Prostate gland (tissue), 2 donors: ENCODE data around the gene INTS4. TPM values are rescaled to one million over a fixed set of nuclear protein-coding genes. Genes with fewer than 3 reads are reported as not detected.

Source experiments
- DNase-seq: peaks from one replicate; pipeline ENCODE4 v3.0.0-alpha.2; 2019; ENCODE audit warnings: low spot score
- H3K27ac ChIP-seq, 2 donors: fragments of 200-600 bp; sonication (generic); 2 replicates each; pipeline ENCODE4 v1.5.1; 2017 to 2019
- H3K27me3 ChIP-seq: fragments of 200-600 bp; sonication (generic); replicated peaks from 2 replicates; pipeline ENCODE4 v1.5.1; 2019; ENCODE audit not compliant: insufficient read depth
- H3K36me3 ChIP-seq, 2 donors: fragments of 200-600 bp; sonication (generic); 1 replicate in 1 of 2; 2 replicates in 1 of 2; pipeline versions ENCODE4 v1.5.1 to v1.8.1; 2017 to 2019
- H3K4me1 ChIP-seq: fragments of 200-600 bp; sonication (generic); replicated peaks from 2 replicates; pipeline ENCODE4 v1.5.1; 2019
- H3K4me3 ChIP-seq, 2 donors: fragments of 200-600 bp; sonication (generic); 2 replicates each; pipeline ENCODE4 v1.5.1; 2017 to 2019
- H3K9me3 ChIP-seq: fragments of 200-600 bp; sonication (generic); 2 replicates; pipeline ENCODE4 v1.5.1; 2017
- CTCF ChIP-seq, 4 experiments: fragments of 200-600 bp in 2 of 4; fragments of 450-650 bp in 2 of 4; sonication (generic) in 2 of 4; IDR thresholded peaks; 1 replicate in 3 of 4; 2 replicates in 1 of 4; pipeline ENCODE4 v1.5.1; 2016 to 2019; ENCODE audit warnings: antibody characterized with exemption in 4 of 4, mild to moderate bottlenecking in 2 of 4, moderate library complexity in 2 of 4
- POLR2A ChIP-seq: fragments of 450-650 bp; IDR thresholded peaks from one replicate; pipeline ENCODE4 v1.6.1; 2016; ENCODE audit warnings: antibody characterized with exemption, mild to moderate bottlenecking
- POLR2AphosphoS5 ChIP-seq: sonication (generic); formaldehyde crosslinking; IDR thresholded peaks from one replicate; pipeline ENCODE4 v1.6.1; 2017; ENCODE audit warnings: antibody characterized with exemption
- WGBS: methylation state at CpG from one replicate; pipeline ENCODE4 v1.1.5; 2018; 5-methylcytosine and 5-hydroxymethylcytosine counted together
- intact Hi-C: fragments of 100-400 bp; cut with DNase I; formaldehyde crosslinking; loops from one replicate; pipeline ENCODE4 v1.14.2; 2022
- total RNA-seq, 2 donors: library from RNA; depleted of rRNA; stranded (reverse); fragments of >200 nt; gene quantifications; one replicate each; pipeline ENCODE4 v1.1.0, GENCODE V29; 2016

Gene INTS4
- total RNA-seq, 2 donors from 2014 or later, result 30.1 to 31.0 TPM

GRCh38 chr11:78036313-78036712 is 41.8 kb upstream of the INTS4 start:
- no peaks in the 10 kb centered on the region for H3K9me3 ChIP-seq
- no peak for DNase-seq
- no peak overlapping the region for H3K4me3 ChIP-seq
- no peak overlapping the region for H3K27ac ChIP-seq
- intact Hi-C loops, result no loop called here
- 87% methylated on average over 3 of the region's 3 CpGs for WGBS
- no peaks in the 10 kb centered on the region for H3K4me1 ChIP-seq
- TF ChIP-seq POLR2A, result no peak
- no peak for TF ChIP-seq CTCF (IDR thresholded peaks at IDR 0.05)
- no peak for TF ChIP-seq POLR2AphosphoS5
- H3K27me3 ChIP-seq, result no peaks in the 10 kb centered on the region
- no peaks in the 10 kb centered on the region for H3K36me3 ChIP-seq

- 65% methylated on average over 10 of the region's 10 CpGs for WGBS
- Histone ChIP-seq H3K9me3 (no peaks in the 10 kb centered on the region), H3K27ac (no peak overlapping the region), H3K4me3 (no peak overlapping the region), H3K36me3 (no peaks in the 10 kb centered on the region), H3K4me1 (no peaks in the 10 kb centered on the region), H3K27me3 (no peaks in the 10 kb centered on the region)
- no peak for DNase-seq
- TF ChIP-seq POLR2AphosphoS5, result no peak
- intact Hi-C loops, result no loop called here
These were observed 40.2 kb upstream of the INTS4 start for GRCh38 chr11:78034623-78035022.

- H3K27me3 ChIP-seq, result no peaks in the 10 kb centered on the region
- no peaks in the 10 kb centered on the region for H3K4me1 ChIP-seq
- intact Hi-C loops, result no loop called here
- H3K27ac ChIP-seq, result no peak overlapping the region
- 55% methylated on average over 4 of the region's 4 CpGs for WGBS
- DNase-seq, result no peak
- no peak overlapping the region for H3K4me3 ChIP-seq
- no peak for TF ChIP-seq CTCF (IDR thresholded peaks at IDR 0.05)
- TF ChIP-seq POLR2A, result no peak
- no peak for TF ChIP-seq POLR2AphosphoS5
- H3K9me3 ChIP-seq, result no peaks in the 10 kb centered on the region
- no peaks in the 10 kb centered on the region for H3K36me3 ChIP-seq
These were observed 38.6 kb upstream of the INTS4 start for GRCh38 chr11:78033040-78033439.

GRCh38 chr11:78032090-78032489 is 37.6 kb upstream of the INTS4 start:
- no peak for DNase-seq
- TF ChIP-seq POLR2A (no peak), POLR2AphosphoS5 (no peak), CTCF (IDR thresholded peaks at IDR 0.05) (no peak)
- Histone ChIP-seq H3K36me3 (no peaks in the 10 kb centered on the region), H3K27ac (no peak overlapping the region), H3K9me3 (no peaks in the 10 kb centered on the region), H3K27me3 (no peaks in the 10 kb centered on the region), H3K4me1 (no peaks in the 10 kb centered on the region), H3K4me3 (no peak overlapping the region)
- intact Hi-C loops, result no loop called here

GRCh38 chr11:78031629-78032028 is 37.2 kb upstream of the INTS4 start:
- no peaks in the 10 kb centered on the region for H3K9me3 ChIP-seq
- no peaks in the 10 kb centered on the region for H3K4me1 ChIP-seq
- WGBS, result 83% methylated on average over 3 of the region's 3 CpGs
- H3K27ac ChIP-seq, result no peak overlapping the region
- H3K36me3 ChIP-seq, result no peaks in the 10 kb centered on the region
- DNase-seq, result no peak
- no peak overlapping the region for H3K4me3 ChIP-seq
- intact Hi-C loops, result no loop called here
- no peaks in the 10 kb centered on the region for H3K27me3 ChIP-seq
- TF ChIP-seq POLR2AphosphoS5, result no peak
- no peak for TF ChIP-seq CTCF (IDR thresholded peaks at IDR 0.05)
- no peak for TF ChIP-seq POLR2A
